Stimulated activated CD8-positive, alpha-beta memory T cell treated with anti-CD3 and anti-CD28 coated beads, Interleukin-12 subunit alpha, Interleukin-12 subunit beta, amount 100 ng/mL, for 4 hours (primary cell): ENCODE measurements around the gene CENPM.

Experiments
- DNase-seq: peaks from one replicate; pipeline ENCODE4 v3.0.0-alpha.2; 2020; ENCODE audit warnings: low read depth

The CENPM gene

GRCh38 chr22:41932353-41932752, 14.6 kb downstream of the CENPM start:
- DNase-seq, result no peak

DNA sequence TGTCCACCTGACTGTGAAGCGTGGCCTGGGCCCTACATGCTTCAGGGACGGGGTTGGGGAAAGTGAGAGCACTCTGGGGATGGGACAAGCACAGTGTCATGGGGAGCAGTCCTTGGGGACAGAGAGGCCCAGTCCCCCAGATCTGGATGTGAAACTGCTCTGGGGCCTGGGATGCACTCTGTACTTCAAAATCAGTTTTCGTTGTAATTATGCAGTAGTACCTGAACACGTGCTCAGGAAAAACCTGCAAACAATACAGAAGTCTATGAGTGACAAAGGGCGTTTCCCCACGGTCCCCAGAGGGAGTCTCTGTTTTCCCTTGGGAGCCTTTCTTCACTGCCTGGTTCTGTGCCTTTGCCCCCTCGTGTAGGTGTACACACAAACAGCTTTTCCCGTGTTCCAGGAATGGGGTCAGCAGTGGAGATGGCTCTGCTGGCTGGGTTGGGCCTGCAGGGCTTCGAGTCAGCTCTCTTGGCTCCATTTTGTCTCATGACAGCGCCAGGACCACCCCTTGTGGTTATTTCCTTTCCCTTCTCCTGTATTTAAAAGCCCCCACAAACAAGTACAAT, 15.2 kb downstream of the CENPM start:
- DNase-seq, result no peak

GRCh38 chr22:41929418-41929810, 17.5 kb downstream of the CENPM start:
- no peak for DNase-seq

DNA sequence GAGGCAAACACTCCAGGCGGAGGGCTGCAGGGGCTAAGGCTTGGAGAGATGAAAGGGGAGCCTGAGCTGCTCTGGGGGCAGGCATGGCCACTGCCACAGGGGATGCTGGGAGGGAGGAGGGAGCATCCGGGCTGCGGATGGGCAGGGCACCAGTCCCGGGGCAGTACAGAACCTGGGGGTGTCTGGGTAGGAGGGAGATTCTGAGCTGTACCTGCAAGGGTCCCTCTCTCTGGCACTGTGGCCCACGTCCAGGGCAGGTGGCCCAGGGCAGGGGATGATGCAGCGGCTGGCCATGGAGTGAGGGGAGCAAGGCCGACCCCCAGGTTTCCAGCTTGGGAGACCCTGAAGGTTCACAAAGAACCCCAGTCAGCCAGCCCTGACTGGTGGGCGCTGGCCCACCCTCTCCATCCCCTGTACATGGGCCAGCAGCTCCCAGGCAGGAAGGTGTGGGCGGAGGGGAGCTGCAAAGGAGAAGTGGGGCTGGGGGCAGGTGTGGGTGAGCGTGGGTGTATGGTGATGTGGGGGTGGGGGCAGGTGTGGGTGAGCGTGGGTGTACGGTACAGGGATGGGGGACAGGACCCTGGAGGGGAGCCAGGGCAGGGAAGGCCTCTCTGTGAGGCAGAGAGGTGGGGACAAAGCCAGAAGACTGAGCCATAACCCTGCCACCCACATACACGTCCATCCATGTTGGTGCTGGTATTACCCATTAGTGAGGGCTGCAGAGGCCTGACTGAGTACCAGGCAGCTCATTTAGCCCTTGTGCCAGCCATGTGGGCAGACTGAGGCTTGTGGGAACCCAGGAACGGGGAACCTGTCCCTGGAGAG, 18.1 kb downstream of the CENPM start:
- no peak for DNase-seq

DNA sequence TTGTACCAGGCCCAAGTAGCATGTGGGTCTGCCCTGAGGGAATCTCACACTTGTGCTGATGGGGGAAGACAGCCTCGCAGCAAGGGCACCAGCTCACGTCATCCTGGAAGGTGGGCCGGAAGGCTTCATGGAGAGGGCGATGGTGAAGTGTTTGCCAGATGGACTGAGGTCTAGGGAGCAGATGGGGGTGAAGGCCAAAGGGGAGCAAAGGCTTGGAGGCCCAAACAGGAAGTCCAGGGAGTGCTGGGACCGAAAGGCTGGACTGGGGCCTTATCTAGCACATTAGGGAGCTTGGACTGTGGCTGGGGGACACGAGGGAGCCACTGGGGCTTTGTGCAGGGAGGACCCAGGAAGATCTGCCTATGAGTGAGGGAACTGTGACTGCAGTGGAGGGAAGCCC, 19.1 kb downstream of the CENPM start:
- DNase-seq, result no peak

- DNase-seq, result peak; percentile 63
Observed at GRCh38 chr22:41925783-41926460, 21.0 kb downstream of the CENPM start.

DNA sequence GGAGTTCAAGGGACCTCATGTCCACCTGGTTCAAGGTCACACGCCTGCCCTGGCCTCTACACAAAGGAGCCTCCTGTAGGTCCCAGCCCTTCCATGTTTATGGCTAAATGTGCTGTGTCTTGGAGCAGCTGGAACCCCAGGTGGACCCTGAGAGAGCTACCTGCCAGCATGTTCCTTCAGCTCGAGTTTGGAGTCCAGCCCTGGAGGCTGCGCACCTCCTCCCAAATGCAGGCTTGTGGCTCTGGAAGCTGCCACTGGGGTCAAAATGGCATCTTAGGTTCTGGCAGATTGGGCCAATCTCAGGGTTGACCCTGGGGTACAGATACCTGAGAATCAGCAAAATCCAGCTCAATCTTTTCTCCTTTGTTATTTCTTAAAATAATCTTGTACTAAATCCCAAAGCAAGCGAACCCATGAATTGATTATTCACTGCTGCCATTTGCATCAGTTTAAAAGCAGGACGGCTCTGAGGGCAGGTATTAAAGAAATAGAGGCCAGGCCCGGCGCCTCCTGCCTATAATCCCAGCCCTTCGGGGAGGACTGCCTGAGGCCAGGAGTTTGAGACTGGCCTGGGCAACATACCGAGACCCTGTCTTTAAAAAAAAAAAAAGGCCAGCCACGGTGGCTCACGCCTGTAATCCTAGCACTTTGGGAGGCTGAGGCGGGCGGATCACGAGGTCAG, 23.2 kb downstream of the CENPM start:
- DNase-seq, result no peak

- no peak for DNase-seq
Observed at GRCh38 chr22:41922940-41923594, 23.9 kb downstream of the CENPM start.

- no peak for DNase-seq
Observed at GRCh38 chr22:41922328-41922727, 24.6 kb downstream of the CENPM start.

GRCh38 chr22:41920271-41920976, 26.5 kb downstream of the CENPM start:
- no peak for DNase-seq

DNA sequence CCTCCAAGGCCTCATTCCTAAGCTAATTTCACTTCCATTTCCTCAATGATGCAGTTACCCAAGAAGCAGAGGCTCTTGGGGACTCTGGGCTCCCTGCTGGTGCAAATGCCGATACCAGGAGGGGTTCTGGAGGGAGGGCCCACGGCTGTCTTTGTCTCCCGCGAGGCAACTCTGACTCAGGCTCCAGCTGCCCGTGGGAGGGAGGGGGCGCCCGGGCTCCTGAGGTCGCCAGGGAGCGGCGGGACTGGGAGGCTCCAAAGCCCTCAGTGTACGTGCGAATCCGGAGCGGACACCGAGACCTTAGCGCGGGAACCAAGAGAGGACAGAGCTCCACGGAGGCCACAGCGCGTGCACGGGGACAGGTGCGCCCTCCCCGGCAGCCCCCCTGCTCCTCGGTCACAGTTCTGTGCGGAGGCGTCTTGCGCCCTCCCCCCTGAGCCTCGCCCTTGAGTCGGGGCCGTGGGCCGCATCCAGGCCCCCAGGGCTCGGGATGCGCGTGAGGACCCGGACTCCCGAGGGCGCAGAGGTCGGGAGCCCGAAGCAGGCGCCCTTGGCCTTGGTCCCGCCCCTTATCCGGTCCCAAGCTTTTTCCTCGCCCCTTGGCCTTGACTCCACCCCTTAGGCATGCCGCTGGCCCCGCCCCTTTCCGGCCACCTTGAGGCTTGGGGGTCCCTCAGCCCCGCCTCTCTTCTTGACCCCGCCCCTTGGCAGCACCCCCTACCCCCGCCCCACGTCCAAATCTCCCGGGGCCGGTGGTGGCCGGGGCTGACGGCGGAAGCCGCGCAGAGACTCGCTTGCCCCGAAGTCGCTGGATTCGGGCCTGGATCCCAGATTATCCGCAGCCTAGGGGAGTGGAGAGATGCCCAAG, 27.4 kb downstream of the CENPM start:
- DNase-seq, result peak; percentile 36

DNA sequence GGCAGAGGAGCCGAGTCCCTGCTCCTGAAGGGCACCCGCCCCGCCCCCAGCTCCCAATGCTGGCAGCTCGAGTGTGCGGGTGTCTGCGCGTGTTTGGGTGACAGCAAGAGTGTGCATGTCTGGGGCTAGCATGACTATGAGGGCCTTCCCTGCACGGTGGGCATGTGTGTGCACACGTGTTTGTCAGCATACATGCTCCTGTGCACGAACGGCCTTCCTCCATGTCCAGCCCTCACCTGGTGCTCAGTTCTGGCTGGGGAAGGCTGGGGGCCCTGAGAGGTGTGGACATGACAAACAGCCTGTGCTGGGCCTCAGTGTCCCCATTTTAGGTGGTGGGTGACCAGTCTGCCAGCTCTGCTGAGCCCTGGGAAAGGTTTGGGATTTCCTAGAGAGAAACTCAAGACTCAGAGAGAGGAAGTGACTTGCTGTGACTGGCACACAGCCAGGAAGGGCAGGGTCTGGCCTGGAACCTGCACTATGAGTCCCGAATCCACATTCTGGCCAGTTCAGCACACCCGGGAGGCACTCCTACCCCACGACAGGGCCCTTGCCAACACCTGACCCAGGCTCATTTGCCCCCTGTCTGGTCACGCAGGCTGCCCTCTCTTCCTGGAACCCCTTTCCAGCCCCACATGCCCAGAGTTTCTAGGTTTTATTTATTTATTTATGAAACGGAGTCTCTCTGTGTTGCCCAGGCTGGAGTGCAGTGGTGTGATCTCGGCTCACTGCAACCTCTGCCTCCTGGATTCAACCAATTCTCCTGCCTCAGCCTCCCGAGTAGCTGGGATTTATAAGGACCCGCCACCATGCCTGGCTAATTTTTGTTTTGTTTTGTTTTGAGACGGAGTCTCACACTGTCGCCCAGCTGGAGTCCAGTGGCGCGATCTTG, 28.8 kb downstream of the CENPM start:
- no peak for DNase-seq

DNA sequence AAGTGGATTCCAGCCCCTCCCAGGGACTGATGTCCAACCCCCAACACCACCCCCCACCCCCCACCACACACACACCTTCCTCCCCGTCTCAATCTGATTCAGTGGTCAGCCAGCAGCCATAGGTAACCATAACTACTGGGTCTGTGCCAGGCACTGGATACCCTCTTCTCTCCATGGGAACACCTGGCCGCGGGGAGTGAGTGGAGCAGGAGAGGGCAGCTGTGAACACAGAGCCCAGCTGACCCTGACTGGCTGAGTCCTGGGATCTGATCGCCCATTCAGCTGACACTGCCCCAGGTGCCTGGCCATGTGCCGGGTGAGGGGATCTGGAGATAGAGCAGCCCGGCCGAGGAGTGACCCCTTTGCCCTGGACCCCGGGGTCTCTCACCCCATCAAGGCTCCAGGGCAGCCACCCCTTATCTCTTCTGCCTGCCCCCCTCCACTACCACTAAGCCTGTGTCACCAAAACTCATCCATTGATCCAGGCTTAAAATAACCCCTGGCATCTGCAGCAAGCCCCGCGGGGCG, 29.5 kb downstream of the CENPM start:
- no peak for DNase-seq

GRCh38 chr22:41916745-41917358, 30.1 kb downstream of the CENPM start:
- no peak for DNase-seq

GRCh38 chr22:41915786-41916493, 31.0 kb downstream of the CENPM start:
- DNase-seq, result no peak

DNA sequence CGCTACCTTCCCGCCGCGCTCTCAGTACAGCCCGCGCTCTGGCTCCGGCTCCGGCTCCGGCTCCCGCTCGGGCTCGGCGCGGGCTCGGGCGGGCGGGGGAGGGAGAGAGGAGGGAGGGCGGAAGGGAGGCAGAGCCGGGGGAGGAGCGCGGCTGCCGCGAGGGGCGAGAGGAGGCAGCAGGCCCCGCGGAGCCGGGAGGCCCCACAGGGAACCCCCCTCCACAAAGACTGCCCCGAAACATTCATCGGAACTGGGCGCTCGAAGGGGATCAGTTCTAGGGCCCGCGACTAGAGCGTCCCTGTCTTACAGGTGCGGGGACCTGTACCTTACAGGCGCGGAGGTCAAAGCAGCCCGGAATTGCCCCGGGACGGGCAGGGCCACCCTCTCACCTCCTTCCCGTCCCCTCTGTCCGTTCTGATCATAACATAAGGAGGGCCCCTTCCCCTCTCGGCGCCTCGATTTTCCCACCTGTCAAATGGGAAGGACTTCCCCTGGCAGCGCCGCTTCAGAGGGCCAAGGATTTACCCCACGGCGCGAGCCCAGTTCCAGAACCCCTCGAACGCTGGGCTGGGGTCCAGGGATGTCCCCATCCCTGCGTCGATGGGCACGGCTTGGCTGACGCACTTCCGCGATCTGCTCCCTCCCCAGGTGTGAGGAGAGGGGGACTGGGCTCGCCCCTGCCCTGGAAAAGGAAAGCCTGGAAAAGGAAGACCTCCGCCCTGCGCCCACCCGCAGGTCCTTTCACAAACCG, 31.7 kb downstream of the CENPM start, which contains the start of gene SHISA8:
Gene SHISA8 (minus strand): TSS at position 40 of the 751 bp plus-strand sequence. CDS start 407 bp downstream, outside the sequence.
- peak; percentile 45 for DNase-seq

GRCh38 chr22:41914611-41915034, 32.3 kb downstream of the CENPM start:
- DNase-seq, result no peak
